ENCODE data around the gene TMEM43.

Gene TMEM43

DNA sequence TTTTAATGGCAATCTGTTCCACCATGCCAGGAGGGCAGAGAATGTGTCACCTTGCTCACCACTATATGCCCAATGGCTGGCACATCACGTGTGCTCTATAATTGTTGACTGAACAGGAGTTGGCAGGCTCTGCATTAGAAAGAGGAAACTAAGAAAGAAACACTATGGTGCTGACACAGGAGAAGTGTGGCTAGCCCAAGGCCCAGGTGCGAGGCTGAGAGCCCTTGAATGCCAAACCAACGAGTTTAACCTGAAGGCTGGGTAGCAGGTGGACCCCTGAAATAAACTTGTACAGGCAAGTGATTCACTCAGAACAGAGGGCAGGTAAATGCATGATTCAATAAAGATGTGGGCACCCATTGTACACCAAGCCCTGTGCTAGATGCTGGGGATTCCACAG lies 2.6 kb upstream of the TMEM43 start:
- DNase-seq = no peak

DNA sequence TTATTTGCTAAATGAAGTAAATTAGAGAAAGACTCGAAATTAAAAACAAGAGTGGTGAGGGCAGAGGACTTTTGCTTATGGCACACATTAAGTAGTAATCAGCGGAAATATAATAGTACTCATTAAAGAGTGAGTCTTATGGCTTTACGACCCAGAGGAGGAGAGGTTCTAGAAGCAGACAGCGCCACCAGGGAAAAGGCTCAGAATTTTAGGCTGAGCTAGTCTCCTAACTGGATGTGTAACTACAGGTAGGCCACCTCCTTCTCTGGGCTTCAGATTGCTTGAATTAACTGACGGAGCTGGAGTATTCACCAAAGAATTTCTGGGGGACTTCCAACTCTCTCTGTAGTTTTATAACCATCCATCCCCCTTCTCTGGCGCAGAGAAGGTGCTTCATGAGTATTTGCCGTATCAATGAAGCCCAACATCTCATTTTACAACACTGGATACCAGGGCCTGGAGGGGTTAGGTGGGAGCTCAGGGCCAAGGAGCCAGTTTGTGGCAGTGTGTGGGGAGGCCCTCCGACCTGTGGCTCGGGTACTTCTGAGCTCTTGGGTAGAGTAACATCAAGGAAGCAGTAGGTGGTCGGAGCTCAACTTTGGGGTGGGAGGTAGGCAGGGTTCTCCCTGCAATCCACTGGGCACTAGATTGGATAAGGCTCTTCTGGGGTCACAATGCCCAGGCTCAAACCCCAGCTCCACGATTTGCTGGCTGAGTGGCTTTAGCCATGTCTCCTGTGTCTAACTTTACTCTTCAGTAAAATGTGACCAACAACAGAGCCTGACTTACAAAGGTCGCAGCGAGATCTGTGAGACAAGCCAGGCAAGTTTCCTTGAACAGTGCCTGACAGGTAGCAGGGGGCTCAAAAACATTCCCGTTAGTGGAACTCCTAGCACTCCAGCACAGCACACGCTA lies 1.3 kb upstream of the TMEM43 start:
- no peak for DNase-seq

DNA sequence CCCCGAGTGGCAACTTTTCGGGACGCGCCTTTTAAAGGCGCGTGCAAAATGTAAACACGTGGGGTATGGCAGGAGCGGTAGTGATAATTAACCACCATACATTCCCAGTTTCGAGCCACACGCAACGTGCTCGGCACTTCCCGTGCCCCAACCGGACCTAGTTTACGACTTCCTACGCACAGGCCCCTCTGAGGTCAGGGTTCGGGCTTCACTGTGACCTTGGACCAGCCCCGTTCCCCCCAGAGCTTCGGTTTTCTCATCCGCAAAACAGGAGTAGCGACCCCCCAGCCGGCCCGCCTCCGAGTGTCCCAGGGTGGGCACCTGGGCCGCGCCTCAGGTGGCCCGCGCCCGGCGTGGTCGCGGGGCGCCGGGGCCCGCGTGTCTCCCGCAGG lies 633 bp upstream of the TMEM43 start:
- peak; percentile 72 for DNase-seq

DNA sequence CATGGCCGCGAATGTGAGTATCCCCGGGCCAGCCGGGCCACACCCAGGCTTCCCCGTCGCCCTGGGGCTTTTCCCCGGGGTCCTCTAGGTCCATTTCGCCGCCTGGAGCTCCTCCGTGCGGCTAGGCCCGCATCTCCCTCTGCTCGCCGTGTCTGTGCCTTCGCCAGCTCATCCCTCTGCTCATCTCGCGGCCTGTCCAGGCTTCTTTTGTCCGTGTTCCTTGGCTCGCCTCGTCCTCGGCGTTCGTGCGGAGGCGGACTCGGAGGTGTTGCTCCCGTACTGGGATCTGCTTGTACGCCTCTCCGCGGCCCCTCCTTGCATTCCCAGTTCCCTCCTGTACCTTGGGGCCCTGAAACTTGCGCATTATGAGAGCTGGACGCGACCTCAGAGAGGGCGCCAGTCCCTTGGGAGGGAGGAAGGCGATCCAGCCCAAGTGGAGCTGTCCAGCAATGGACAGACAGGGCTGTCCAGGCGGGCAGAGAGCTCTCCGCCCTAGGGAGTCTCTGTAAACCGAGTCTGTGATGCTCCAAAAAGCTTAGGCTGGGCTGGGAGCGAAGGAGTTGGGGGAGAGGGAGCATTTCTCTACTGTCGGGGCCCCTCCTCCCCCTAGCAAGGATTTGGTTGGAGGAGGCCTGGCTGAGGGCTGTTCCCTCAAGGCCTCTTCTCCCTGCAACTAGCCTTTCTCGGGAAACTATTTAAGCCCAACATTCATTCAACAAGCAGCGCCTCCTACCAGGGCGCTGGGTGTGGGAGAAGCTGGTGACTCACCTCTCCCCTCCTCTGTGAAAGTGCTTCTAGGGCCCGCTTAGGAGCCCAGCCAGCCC lies 553 bp downstream of the TMEM43 start:
- DNase-seq = peak; percentile 74

DNA sequence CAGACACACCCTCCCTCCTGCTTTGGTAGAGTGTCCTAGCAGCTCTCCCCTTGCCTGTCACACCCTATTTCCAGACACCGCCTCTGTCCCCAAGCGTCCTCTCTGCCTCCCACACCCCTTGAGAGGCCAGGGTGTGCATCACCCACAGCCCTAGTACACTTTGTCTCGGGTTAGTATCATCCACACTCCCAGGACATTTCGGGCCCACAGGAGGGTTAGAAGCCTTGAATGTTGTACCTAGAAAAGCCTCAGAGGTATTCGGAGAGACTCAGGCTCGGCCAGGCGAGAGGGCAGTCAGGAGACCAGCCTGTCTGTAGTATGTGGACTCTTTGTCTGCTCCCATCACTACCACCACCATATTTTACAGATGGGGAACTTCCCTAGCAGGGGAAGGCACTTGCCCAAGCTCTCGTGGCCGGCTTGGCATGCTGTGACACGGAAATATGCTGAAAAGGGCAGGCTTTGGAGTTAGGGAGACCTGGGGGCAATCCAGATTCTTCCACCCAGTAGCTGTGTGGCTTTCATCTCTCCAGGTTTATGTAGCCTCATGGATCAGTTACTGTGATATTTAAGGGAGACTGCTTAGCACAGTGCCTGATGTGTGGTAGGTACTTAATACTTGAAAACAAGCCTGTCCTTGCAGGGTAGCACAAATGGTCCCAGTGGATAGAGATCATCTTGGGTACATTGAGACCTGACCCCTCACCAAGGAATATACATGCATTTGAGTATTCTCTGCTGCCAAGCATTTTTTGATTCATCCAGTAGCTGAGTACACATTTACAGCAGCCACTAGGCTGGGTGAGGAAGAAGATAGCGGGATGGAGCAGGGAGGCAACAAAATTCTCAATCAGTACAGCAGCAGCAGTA lies 1.4 kb downstream of the TMEM43 start:
- DNase-seq = no peak

DNA sequence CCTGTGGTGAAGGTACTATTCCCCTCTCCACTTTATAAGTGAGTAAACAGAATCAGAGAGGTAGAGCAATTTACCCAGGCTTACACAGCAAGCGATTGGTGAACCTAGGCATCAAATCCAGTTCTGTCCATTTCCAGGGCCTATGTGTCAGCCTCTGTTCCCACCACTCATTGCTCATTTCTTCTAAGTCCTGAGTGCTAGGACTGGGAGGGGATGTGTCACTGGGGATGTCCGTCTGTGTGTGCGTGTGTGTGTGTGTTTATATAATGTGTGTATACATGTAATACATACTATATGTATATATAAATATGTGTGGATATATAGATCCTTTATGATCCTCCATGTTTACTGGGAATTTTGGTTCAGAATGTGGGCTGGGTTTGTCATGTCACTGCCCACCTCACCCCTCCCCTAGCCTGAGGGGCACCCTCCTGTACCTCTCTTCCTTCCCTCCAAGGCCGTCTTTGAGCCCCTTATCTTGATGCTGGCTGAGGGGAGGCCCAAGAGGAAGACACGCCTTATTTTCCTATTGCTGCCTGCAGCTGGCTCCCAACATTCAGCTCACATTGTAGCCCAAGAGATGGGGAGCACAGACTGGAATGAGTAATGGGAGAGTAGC lies 2.1 kb downstream of the TMEM43 start:
- DNase-seq = no peak

DNA sequence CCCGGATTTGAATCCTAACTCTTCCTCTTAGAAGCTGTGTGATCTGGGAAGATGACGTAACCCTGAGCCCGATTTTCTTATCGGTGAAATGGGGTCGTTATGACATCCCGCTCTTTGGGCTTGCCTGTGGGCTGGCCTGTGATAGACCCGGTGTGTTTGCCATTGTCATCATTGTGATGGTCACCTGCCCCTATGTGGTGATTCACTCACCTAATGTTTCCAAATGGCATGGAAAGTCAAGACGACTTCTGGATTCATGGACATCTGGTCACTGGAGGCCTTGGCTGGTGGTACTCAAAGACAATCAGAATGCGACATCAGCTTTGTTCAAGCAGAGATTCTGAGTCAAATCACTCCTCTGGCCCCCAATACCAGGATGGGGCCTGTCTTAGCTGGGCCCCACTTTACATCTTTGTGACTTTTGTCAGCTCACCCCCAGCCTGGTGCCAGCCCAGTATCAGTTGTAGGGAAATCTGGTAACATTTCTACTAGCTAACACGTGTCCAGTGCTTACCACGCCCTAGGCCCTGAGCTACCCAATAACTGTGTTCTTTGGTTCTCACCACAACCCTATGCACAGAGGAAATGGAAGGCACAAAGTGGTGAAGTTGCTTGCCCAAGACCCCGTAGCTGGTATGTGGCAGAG lies 2.8 kb downstream of the TMEM43 start:
- no peak for DNase-seq

DNA sequence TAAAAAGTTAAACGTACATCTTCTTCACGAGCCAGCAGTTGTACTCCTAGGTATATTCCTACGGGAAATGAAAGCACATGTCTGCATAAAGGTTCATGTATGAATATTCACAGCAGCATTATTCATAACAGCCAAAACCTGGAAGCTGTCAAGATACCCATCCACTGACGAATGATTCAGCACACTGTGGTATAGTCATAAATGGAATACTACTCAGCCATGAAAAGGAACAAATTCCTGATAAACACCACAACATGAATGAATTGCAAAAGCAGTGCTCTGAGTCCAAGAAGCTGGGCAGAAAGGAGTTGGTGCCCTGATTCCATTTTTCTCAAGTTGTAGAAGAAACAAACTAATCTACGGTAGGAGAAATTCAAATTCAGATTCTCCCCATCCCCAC lies 3.9 kb downstream of the TMEM43 start:
- DNase-seq = no peak

DNA sequence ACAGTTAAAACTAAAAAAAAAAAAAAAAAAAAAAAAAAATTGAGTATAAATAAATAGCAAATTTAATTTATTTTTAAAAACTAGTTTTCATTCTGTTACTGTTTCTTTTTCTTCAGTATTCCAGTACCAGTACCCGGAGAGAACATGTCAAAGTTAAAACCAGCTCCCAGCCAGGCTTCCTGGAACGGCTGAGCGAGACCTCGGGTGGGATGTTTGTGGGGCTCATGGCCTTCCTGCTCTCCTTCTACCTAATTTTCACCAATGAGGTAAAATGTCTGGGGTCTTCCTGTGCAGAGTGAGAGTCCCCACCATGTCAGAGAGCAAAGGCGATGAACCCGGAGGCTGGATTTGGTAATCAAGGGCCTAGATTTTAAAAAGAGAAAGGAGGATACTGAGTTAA lies 4.4 kb downstream of the TMEM43 start:
- no peak for DNase-seq

DNA sequence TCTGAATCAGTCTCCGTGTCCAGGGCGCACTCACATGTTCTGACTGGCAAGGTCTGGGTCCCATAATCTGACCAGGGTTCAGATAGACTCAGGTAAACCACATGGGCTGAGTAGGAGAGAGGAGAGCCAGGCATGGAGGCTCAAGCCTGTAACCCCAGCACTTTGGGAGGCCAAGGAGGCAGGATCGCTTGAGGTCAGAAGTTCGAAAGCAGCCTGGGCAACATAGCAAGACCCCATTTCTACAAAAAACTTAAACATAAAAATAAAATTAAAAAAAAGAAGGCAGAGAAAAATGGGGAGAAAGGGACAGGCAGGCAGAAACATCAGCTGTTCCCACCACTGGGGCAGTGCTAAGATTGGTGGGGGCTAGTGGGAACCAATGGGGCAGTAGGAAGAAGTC lies 5.4 kb downstream of the TMEM43 start:
- no peak for DNase-seq

DNA sequence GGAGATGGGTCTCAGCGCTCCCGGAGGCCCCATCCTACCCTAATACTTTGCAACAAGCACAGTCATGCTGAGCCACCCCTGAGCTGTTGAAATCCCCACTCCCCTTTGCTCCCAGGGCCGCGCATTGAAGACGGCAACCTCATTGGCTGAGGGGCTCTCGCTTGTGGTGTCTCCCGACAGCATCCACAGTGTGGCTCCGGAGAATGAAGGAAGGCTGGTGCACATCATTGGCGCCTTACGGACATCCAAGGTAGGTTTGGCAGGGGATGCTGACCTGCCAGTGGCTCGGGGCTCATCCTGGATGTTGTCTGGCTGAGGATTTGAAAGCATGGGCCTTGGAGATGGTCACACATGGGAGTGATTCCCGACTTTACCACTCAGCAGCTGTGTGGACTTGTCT lies 5.9 kb downstream of the TMEM43 start:
- no peak for DNase-seq

DNA sequence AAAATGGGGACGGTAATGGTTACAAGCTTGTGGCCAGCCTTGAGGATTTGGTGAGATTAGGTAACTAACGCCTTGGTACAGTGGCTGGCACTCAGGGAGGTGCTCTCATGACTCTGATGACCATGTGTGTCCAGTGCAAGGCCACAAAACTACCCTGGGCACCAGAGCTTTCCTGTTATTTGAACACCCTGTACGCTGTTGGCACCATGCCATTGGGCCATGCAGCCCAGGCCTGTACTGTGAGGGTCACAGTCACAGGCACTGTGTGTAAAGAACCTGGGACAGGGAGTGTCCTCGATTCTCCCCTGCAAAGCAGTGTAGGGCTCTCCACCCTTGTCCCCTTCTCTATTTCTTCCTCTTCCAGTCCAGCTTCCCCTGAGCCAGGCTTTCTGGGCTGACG lies 6.3 kb downstream of the TMEM43 start:
- DNase-seq = no peak

DNA sequence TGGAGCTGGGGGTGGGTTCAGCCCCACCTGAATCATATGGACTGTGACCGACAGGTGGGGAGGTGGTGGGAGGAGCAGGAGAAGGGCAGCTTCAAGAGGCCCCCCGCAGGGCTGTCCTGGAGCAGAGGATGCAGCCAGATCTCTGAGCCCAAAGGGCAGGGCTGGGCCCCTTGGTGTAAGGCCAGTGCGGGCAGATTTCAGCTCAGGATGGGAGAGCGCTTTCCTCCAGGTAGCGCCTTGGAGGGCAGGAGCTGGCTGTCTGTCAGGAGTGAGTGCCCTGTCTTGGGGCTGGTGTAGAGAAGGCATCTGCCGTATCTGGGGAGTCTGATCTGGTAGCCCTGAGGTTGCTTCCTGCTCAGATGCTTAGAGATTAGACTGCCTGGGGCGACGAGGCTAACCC lies 7.3 kb downstream of the TMEM43 start:
- DNase-seq = no peak

DNA sequence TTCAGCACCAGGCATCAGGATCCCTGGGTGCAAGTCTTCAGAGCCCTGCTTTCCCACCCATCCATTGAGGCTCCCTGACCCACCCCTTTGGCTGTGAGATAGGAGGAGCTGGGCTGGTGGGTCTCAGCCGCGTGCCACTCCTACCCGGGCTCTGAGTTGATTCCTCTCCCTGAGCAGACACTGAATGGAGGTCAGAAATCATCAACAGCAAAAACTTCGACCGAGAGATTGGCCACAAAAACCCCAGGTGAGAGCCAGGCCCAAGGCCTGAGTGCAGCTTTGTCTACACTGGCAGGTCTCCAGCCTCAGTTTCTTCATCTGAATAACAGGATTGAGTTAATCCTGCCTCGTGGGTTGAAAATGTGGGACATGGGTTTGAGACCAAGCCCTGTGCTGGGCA lies 7.8 kb downstream of the TMEM43 start:
- no peak for DNase-seq

DNA sequence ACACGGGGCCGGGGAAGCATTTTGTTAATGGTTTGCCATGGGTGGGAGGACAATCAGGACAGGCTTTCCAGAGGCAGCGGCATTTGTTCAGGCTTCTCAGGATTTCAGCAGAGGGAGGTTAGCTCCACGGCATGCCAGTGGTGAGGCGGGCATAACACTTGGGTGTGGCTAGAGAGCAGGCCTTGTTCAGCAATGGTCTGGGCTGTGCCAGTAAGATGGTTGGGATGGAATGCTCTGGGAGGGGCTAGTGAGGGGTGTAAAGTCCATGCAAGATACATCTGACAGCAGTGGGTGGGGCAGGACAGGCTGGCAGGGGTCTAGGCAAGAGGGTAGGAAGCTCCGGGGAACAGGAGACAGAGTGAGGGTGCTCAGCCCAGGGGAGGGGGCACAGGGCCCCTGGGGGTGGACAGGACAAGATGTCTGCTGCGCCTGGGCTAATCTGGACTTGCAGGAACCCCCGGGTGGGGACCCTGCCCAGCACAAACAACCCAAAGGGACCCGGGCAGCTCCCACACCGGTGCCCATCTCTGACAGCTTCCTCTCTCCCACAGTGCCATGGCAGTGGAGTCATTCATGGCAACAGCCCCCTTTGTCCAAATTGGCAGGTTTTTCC lies 8.4 kb downstream of the TMEM43 start:
- no peak for DNase-seq

DNA sequence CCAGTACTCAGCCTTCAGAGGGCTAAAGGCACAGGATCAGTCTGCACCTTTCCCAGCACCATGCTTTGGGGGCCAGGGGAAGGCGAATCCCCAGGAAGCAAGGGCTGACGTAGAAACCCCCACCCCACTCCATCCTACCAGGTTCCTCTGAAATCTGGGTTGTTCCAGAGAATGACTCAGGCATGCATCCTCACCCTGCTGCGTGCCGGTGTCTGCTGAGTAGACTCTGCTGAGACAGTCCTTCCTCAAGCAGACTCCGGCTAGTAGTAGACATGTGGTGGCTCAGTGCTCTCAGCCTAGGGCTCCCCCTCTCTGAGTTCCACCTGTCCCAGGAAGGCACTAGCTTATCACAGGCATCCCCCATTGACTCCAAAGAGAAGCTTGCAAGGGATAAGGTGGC lies 9.0 kb downstream of the TMEM43 start:
- DNase-seq = no peak

DNA sequence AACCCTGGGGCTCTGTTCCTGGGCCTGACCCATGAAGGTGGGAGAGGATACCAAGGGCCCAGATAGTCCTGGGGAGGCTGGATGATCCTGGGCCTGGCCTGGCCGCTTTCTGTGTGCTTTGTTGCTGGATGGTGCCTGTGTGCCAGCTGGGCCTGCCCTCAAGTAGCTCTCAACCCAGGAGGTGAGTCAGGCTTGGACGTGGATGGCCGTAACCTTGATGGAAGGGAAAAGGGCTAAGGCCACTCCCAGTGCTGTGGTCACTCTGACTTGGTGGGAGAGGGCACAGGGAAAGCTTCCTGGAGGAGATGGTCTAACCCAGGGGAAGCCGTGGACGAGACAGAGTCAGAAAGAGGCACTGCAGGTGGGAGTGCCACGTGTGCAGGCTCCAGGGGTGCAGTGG lies 9.4 kb downstream of the TMEM43 start:
- DNase-seq = no peak

DNA sequence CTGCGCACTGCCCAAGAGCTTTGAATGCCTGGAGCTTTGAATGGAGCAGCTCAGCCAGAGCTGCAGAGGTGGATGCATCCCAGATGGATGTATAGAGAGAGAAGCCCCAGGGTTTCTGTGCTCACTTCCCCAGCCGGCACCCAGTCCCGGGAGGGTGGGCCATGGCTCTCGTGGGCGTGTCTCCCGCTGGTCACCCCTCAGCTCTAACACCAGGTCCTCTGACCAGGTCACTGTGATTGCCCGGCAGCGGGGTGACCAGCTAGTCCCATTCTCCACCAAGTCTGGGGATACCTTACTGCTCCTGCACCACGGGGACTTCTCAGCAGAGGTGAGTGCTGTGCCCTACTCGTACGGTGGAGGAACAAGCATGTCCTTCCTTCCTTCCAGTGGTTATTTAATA lies 10.7 kb downstream of the TMEM43 start:
- no peak for DNase-seq

DNA sequence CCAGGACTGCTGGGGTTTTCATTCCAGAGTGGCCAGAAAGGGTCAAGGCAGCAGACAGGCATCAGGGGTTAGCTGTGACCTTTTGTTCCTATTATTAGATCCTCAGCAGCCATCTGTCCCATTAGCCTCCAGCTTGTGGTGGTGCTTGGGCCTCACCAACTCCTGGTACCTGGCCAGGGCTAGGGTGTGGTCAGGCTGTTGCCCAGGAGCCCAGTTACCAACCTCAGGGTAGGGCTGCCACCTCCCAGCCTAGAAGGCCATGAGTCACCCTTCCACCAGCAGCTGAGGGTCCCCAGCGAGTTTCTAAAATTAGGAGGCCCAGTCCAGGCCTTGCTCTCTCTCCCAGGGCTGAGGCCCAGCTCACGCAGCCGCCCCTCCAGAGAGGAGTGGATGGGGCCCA lies 12.2 kb downstream of the TMEM43 start:
- no peak for DNase-seq

DNA sequence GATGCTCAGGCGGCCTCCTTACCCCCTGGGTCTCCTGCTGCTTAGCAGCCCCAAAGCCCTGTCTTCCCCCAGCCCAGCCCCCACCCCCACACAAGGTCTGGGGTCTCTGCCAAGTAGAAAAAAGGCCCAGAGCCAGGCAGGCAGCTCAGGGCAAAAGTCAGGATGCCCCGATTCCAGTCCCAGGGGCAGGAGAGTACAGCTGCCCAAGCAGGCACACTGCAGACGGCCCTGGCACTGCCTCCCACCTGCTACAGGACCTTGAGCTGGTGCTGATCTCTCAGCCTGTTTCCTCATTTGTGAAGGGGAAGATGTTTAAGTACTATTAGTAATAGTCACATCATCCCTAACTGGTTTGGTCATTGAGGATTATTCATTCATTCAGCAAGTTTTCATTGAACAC lies 12.6 kb downstream of the TMEM43 start:
- DNase-seq = no peak

DNA sequence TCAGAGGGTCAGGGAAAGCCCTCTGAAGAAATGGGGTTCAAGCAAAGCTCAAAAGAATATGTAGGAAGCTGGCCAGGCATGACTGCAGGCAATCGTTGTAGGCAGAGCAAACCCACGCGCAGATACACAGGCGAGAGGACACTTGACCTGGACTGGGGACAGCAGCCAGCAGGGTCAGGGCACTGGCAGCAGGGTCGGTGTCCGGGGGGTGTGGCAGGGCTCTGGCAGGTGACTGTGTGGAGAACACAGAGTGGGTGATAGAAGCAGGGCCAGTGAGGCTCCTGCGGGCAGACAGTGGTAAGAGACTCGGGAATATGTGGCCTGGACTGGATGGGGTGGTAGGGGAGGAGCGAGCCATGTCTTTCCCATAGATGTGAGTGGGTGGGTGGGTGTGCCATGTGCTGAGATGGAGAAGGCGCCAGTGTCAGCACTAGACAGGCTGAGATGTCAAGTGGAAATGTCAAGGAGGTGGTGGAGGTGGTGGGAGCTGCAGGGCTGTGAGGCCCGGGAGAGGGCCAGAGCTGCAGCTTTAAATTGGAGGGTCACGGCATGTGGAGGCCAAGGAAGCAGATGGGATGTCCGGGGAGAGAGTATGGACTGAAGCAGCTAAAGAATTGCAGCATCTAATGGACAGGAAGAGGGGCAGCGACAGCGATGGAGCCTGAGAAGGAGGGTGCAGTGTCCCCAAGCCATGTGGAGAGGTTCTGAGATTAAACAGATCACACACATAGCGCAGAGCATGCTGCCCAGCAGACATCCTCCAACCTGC lies 13.4 kb downstream of the TMEM43 start:
- DNase-seq = no peak
